NT2/D1 (cell line): ENCODE results near the gene RYR3.
"Not testable (repeated sequence)": the region's sequence is repeated elsewhere in the genome, so short reads cannot be mapped to it uniquely, and the experiment has no call there.

Experiments used
- DNase-seq: peaks from one replicate; pipeline ENCODE4 v3.0.0-alpha.2; 2011; ENCODE audit warnings: low read depth, low spot score
- H3K27me3 ChIP-seq: 2 replicates; pipeline ENCODE4 v1.6.0; 2011; ENCODE audit warnings: mild to moderate bottlenecking; ENCODE audit not compliant: insufficient read length, insufficient read depth
- H3K36me3 ChIP-seq: 2 replicates; pipeline ENCODE4 v1.6.1; 2011; ENCODE audit warnings: mild to moderate bottlenecking, low read length, mixed read lengths; ENCODE audit not compliant: insufficient read depth, insufficient read length
- H3K4me1 ChIP-seq: 2 replicates; pipeline ENCODE4 v1.5.1; 2011; ENCODE audit not compliant: insufficient read depth, insufficient read length
- H3K4me3 ChIP-seq: 2 replicates; pipeline ENCODE4 v1.5.1; 2011; ENCODE audit warnings: low read depth; ENCODE audit not compliant: insufficient read length
- H3K9ac ChIP-seq: 2 replicates; pipeline ENCODE4 v1.6.0; 2011; ENCODE audit warnings: low read depth; ENCODE audit not compliant: insufficient read length
- H3K9me3 ChIP-seq: 2 replicates; pipeline ENCODE4 v1.5.1; 2011; ENCODE audit warnings: mild to moderate bottlenecking, low read length; ENCODE audit not compliant: insufficient read depth
- SUZ12 ChIP-seq: IDR thresholded peaks from 2 replicates; pipeline ENCODE4 v1.6.1; 2011; ENCODE audit not compliant: insufficient read length, insufficient read depth; ENCODE audit errors: extremely low read depth
- YY1 ChIP-seq: IDR thresholded peaks from 2 replicates; pipeline ENCODE4 v1.6.1; 2011; ENCODE audit not compliant: insufficient read length, insufficient read depth
- ZNF274 ChIP-seq: IDR thresholded peaks from 2 replicates; pipeline ENCODE4 v1.6.1; 2011; ENCODE audit warnings: mild to moderate bottlenecking, low read depth, low read length

Gene RYR3

GRCh38 chr15:33813891-33814290 lies 503.1 kb downstream of the RYR3 start:
- no peaks in the 10 kb centered on the region for H3K27me3 ChIP-seq
- no peaks in the 10 kb centered on the region for H3K9me3 ChIP-seq
- H3K4me1 ChIP-seq, result no peaks in the 10 kb centered on the region
- no peak overlapping the region for H3K9ac ChIP-seq
- DNase-seq, result no peak
- H3K4me3 ChIP-seq, result no peak overlapping the region
- H3K36me3 ChIP-seq, result no peaks in the 10 kb centered on the region
- TF ChIP-seq YY1 (no peak), SUZ12 (no peak), ZNF274 (no peak)

- H3K4me1 ChIP-seq, H3K4me3 ChIP-seq, H3K36me3 ChIP-seq, H3K27me3 ChIP-seq, DNase-seq, H3K9ac ChIP-seq, H3K9me3 ChIP-seq: not testable (repeated sequence)
Observed at GRCh38 chr15:33819499-33819898, 508.7 kb downstream of the RYR3 start.

GRCh38 chr15:33822479-33822878 lies 511.7 kb downstream of the RYR3 start:
- no peaks in the 10 kb centered on the region for H3K36me3 ChIP-seq
- H3K27me3 ChIP-seq, result no peaks in the 10 kb centered on the region
- no peak for DNase-seq
- no peaks in the 10 kb centered on the region for H3K4me1 ChIP-seq
- H3K9me3 ChIP-seq, result no peaks in the 10 kb centered on the region
- no peak overlapping the region for H3K9ac ChIP-seq
- H3K4me3 ChIP-seq, result no peak overlapping the region
- TF ChIP-seq SUZ12, result no peak
- no peak for TF ChIP-seq ZNF274
- TF ChIP-seq YY1, result no peak

- H3K9ac ChIP-seq, result no peak overlapping the region
- no peak for TF ChIP-seq SUZ12
- TF ChIP-seq YY1, result no peak
- no peak for TF ChIP-seq ZNF274
- no peaks in the 10 kb centered on the region for H3K4me1 ChIP-seq
- H3K27me3 ChIP-seq, result no peaks in the 10 kb centered on the region
- no peak for DNase-seq
- no peaks in the 10 kb centered on the region for H3K9me3 ChIP-seq
- no peaks in the 10 kb centered on the region for H3K36me3 ChIP-seq
- H3K4me3 ChIP-seq, result no peak overlapping the region
Observed at GRCh38 chr15:33823119-33823518, 512.4 kb downstream of the RYR3 start.

- DNase-seq, result no peak
- H3K27me3 ChIP-seq, result no peaks in the 10 kb centered on the region
- no peak overlapping the region for H3K9ac ChIP-seq
- TF ChIP-seq YY1 (no peak), SUZ12 (no peak), ZNF274 (no peak)
- no peak overlapping the region for H3K4me3 ChIP-seq
- H3K9me3 ChIP-seq, result no peaks in the 10 kb centered on the region
- no peaks in the 10 kb centered on the region for H3K36me3 ChIP-seq
- no peaks in the 10 kb centered on the region for H3K4me1 ChIP-seq
Observed at GRCh38 chr15:33825453-33825852, 514.7 kb downstream of the RYR3 start.

- Histone ChIP-seq H3K9me3 (no peaks in the 10 kb centered on the region), H3K9ac (no peak overlapping the region), H3K4me3 (no peak overlapping the region), H3K4me1 (no peaks in the 10 kb centered on the region), H3K27me3 (no peaks in the 10 kb centered on the region), H3K36me3 (no peaks in the 10 kb centered on the region)
- DNase-seq, result no peak
- TF ChIP-seq ZNF274 (no peak), SUZ12 (no peak), YY1 (no peak)
Observed at GRCh38 chr15:33826201-33826600, 515.4 kb downstream of the RYR3 start.

- H3K4me1 ChIP-seq, result no peaks in the 10 kb centered on the region
- H3K9ac ChIP-seq, result no peak overlapping the region
- no peaks in the 10 kb centered on the region for H3K9me3 ChIP-seq
- no peak for DNase-seq
- no peaks in the 10 kb centered on the region for H3K36me3 ChIP-seq
- TF ChIP-seq ZNF274 (no peak), YY1 (no peak), SUZ12 (no peak)
- no peak overlapping the region for H3K4me3 ChIP-seq
- no peaks in the 10 kb centered on the region for H3K27me3 ChIP-seq
Observed at GRCh38 chr15:33830351-33830750, 519.6 kb downstream of the RYR3 start.

- Histone ChIP-seq H3K9me3 (no peaks in the 10 kb centered on the region), H3K4me1 (peaks cover 3% of the 10 kb centered on the region), H3K9ac (no peak overlapping the region), H3K4me3 (no peak overlapping the region), H3K36me3 (no peaks in the 10 kb centered on the region), H3K27me3 (peaks cover 3% of the 10 kb centered on the region)
- no peak for DNase-seq
- TF ChIP-seq SUZ12, result no peak
- no peak for TF ChIP-seq ZNF274
- no peak for TF ChIP-seq YY1
Observed at GRCh38 chr15:33831646-33832045, 520.9 kb downstream of the RYR3 start.
